GM12878 (cell line): ENCODE measurements around the gene ARMCX4. TPM values are rescaled to one million over a fixed set of nuclear protein-coding genes. Genes with fewer than 3 reads are reported as not detected.

Experiments used
- ATAC-seq: fragments of 200-7000 bp; cut with Tn5 transposase; 3 replicates; pipeline ENCODE4 v1.9.1; 2020; ENCODE audit warnings: mild to moderate bottlenecking, moderate library complexity
- BruUV-seq: library from RNA; stranded (reverse); fragments of 400-500 nt; replicated peaks from 2 replicates; lab custom pipeline; 2021; lab: Mats Ljungman, UMichigan
- CTCF ChIA-PET: fragments of 300-600 bp; sonication (Branson Sonifier 250); formaldehyde crosslinking; extraction: SDS; loops from one replicate; lab custom pipeline; 2021; ENCODE audit warnings: inconsistent platforms; lab: Yijun Ruan, JAX
- POLR2A ChIA-PET: fragments of 350-600 bp; formaldehyde crosslinking; extraction: SDS; loops from one replicate; lab custom pipeline; 2021; ENCODE audit warnings: inconsistent platforms; lab: Charles Lee
- RAD21 ChIA-PET: fragments of 300-600 bp; sonication (Branson Sonifier 250); formaldehyde crosslinking; loops from one replicate; lab custom pipeline; 2023; ENCODE audit warnings: antibody characterized with exemption; ENCODE audit not compliant: unreplicated experiment; lab: Charles Lee
- SMC1A ChIA-PET: fragments of 300-600 bp; sonication (Branson Sonifier 250); formaldehyde crosslinking; loops from one replicate; lab custom pipeline; 2023; ENCODE audit not compliant: unreplicated experiment, uncharacterized antibody; lab: Charles Lee
- DNase-seq: peaks from one replicate; pipeline ENCODE4 v3.0.0-alpha.2; 2011; ENCODE audit warnings: low read depth, low spot score
- FAIRE-seq: peaks from 3 replicates; lab custom pipeline; 2011; peaks lifted over from hg19 to GRCh38; lab: Jason Lieb, UNC
- H2AFZ ChIP-seq: 2 replicates; pipeline ENCODE4 v1.6.0; 2011; ENCODE audit warnings: low read depth, low read length, control low read depth; ENCODE audit not compliant: control insufficient read depth
- H3K27ac ChIP-seq: 2 replicates; pipeline ENCODE4 v1.5.1; 2011; ENCODE audit warnings: control low read depth; ENCODE audit not compliant: control insufficient read depth, insufficient read depth
- H3K27me3 ChIP-seq, 2 experiments: replicated peaks in 1 of 2; 2 replicates each; pipeline versions ENCODE4 v1.6.0 to v1.6.1; 2011; ENCODE audit warnings: low read length in 1 of 2; ENCODE audit not compliant: control insufficient read depth in 2 of 2, insufficient read depth in 2 of 2
- H3K36me3 ChIP-seq, 2 experiments: 2 replicates each; pipeline ENCODE4 v1.5.1; 2011; ENCODE audit warnings: low read length in 1 of 2; ENCODE audit not compliant: control insufficient read depth in 2 of 2, insufficient read depth in 2 of 2
- H3K4me1 ChIP-seq: 2 replicates; pipeline ENCODE4 v1.6.1; 2011; ENCODE audit warnings: mild to moderate bottlenecking, low read length, moderate library complexity, mixed read lengths; ENCODE audit not compliant: control insufficient read depth, insufficient read depth
- H3K4me2 ChIP-seq: 2 replicates; pipeline ENCODE4 v1.6.0; 2011; ENCODE audit warnings: control low read depth; ENCODE audit not compliant: control insufficient read depth, insufficient read depth
- H3K4me3 ChIP-seq: fragments of 200-600 bp; sonication (generic); 2 replicates; pipeline ENCODE4 v1.5.1; 2016
- H3K79me2 ChIP-seq: 2 replicates; pipeline ENCODE4 v1.6.0; 2011; ENCODE audit warnings: low read length; ENCODE audit not compliant: control insufficient read depth, insufficient read depth
- H3K9ac ChIP-seq: 2 replicates; pipeline ENCODE4 v1.8.0; 2011; ENCODE audit warnings: low read length, control low read depth, mixed read lengths; ENCODE audit not compliant: control insufficient read depth, insufficient read depth
- H3K9me3 ChIP-seq: replicated peaks from 3 replicates; pipeline ENCODE4 v1.5.1; 2011; ENCODE audit warnings: mild to moderate bottlenecking, low read length; ENCODE audit not compliant: control insufficient read depth, insufficient read depth
- H4K20me1 ChIP-seq: 2 replicates; pipeline ENCODE4 v1.6.0; 2011; ENCODE audit not compliant: control insufficient read depth, insufficient read depth
- E2F4 ChIP-seq: IDR thresholded peaks from 2 replicates; pipeline ENCODE4 v1.6.1; 2012; ENCODE audit warnings: low read depth, low read length, improper control_type of control experiment
- HDGF ChIP-seq: fragments of 450-650 bp; IDR thresholded peaks from 2 replicates; pipeline ENCODE4 v1.6.1; 2016; ENCODE audit warnings: antibody characterized with exemption
- IRF5 ChIP-seq: fragments of 450-650 bp; IDR thresholded peaks from 2 replicates; pipeline ENCODE4 v1.6.1; 2017; ENCODE audit warnings: borderline replicate concordance
- JUNB ChIP-seq: IDR thresholded peaks from 2 replicates; pipeline ENCODE4 v1.6.1; 2016; ENCODE audit warnings: antibody characterized with exemption, mild to moderate bottlenecking
- KAT2A ChIP-seq: conservative IDR thresholded peaks from 2 replicates; pipeline ENCODE4 v1.6.1; 2011; ENCODE audit warnings: low read depth, low read length; ENCODE audit not compliant: control insufficient read depth
- KDM1A ChIP-seq: fragments of 200-600 bp; sonication (generic); IDR thresholded peaks from 2 replicates; pipeline ENCODE4 v1.6.1; 2016; ENCODE audit warnings: borderline replicate concordance
- MTA3 ChIP-seq: IDR thresholded peaks from 2 replicates; pipeline ENCODE4 v1.6.1; 2012; ENCODE audit warnings: low read length, inconsistent platforms, borderline replicate concordance
- SREBF2 ChIP-seq: IDR thresholded peaks from 2 replicates; pipeline ENCODE4 v1.6.1; 2012; ENCODE audit warnings: mild to moderate bottlenecking, low read length
- TBL1XR1 ChIP-seq: IDR thresholded peaks from 2 replicates; pipeline ENCODE4 v1.6.1; 2012; ENCODE audit warnings: low read depth, low read length, improper control_type of control experiment
- ZSCAN29 ChIP-seq: fragments of 450-650 bp; IDR thresholded peaks from 2 replicates; pipeline ENCODE4 v1.6.1; 2017; ENCODE audit warnings: mild to moderate bottlenecking, moderate library complexity
- WGBS: methylation state at CpG from one replicate; pipeline ENCODE4 v1.1.6; 2016; ENCODE audit warnings: low lambda C conversion rate; ENCODE audit not compliant: insufficient replicate concordance, insufficient coverage; ENCODE audit errors: missing lambda C conversion rate; 5-methylcytosine and 5-hydroxymethylcytosine counted together
- in situ Hi-C: fragments of 300-500 bp; cut with MboI; formaldehyde crosslinking; loops from 9 replicates; pipeline ENCODE4 v1.14.3; 2018; ENCODE audit warnings: mixed read lengths
- intact Hi-C: fragments of 100-400 bp; cut with micrococcal nuclease; formaldehyde crosslinking; loops from one replicate; pipeline ENCODE4 v1.14.2; 2022; ENCODE audit not compliant: unreplicated experiment
- polyA plus RNA-seq, 11 experiments: library from polyadenylated mRNA; depleted of rRNA in 4 of 11; unstranded in 6 of 11; stranded (reverse) in 5 of 11; fragments of >200 nt; fragmentation: Nextera tagmentation in 4 of 11; fragmentation: Illumina TruSeq in 1 of 11; extraction: Ambion mirVana in 4 of 11; extraction: Trizol in 1 of 11; gene quantifications; 1 replicate in 1 of 11; 2 replicates in 10 of 11; pipeline versions ENCODE4 v1.2.1 to v1.2.3, GENCODE V29; 2011 to 2016; ENCODE audit warnings: inconsistent platforms in 2 of 11, missing spikeins in 2 of 11, low read depth in 1 of 11
- total RNA-seq, 4 experiments: library from RNA; depleted of rRNA in 3 of 4; stranded (reverse); fragments of >200 nt in 3 of 4; fragmentation: Illumina TruSeq in 1 of 4; extraction: Trizol in 1 of 4; gene quantifications; 2 replicates each; pipeline versions ENCODE4 v1.2.1 to v1.2.3, GENCODE V29; 2013 to 2021

ARMCX4 gene
- total and polyA plus RNA-seq, 10 of the 15 experiments (the other 5 are each of a cell fraction or from before 2014, with no cell fraction given): 0.23 to 3.2 (median 0.75) TPM; not detected in 1

DNA sequence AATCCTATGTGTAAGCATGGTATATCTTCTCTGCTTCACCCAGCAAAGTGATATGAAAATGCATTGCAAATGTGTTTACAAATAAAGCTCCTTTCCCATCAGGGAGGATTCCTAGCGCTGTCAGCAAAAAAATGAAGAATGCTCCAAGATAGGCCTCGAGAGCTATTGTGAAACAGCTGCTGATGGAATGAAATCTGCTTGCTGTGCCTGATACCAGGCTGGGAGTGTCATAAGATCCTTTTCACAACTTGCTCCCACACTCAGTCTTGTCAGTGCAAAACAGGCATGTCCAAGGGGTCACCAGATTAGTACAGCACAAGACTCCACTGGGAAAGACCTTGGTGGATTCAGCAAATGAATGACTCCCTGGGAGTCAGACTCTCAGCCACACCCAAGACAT, 43.2 kb upstream of the ARMCX4 start:
- H3K9ac ChIP-seq: no peak overlapping the region
- DNase-seq (no peak), ATAC-seq (no peak)
- ChIA-PET CTCF (no interaction called here), POLR2A (no interaction called here)
- BruUV-seq: no TSS peak
- no peaks in the 10 kb centered on the region for H3K4me1 ChIP-seq
- intact Hi-C loops: no loop called here
- 59% methylated on average over 2 of the region's 2 CpGs for WGBS
- in situ Hi-C loops: no loop called here
- H3K27me3 ChIP-seq: no peaks in the 10 kb centered on the region
- H3K4me3 ChIP-seq: no peak overlapping the region
- H2AFZ ChIP-seq: no peak overlapping the region
- H4K20me1 ChIP-seq: no peaks in the 10 kb centered on the region
- no peak overlapping the region for H3K27ac ChIP-seq
- H3K36me3 ChIP-seq: no peaks in the 10 kb centered on the region; a peak in 1 of 4 replicates
- TF ChIP-seq MTA3: no peak
- TF ChIP-seq KAT2A: no peak
- no peak for TF ChIP-seq TBL1XR1
- TF ChIP-seq HDGF: no peak
- no peak for TF ChIP-seq SREBF2
- TF ChIP-seq JUNB: no peak
- TF ChIP-seq ZSCAN29: no peak
- TF ChIP-seq E2F4: no peak
- no peak for TF ChIP-seq IRF5
- no peak for TF ChIP-seq KDM1A
- TF ChIP-seq, all 136 proteins: peak for 0
- Histone ChIP-seq H3K79me2 (no peaks in the 10 kb centered on the region), H3K9me3 (no peaks in the 10 kb centered on the region), H3K4me2 (no peak overlapping the region)
- ChIA-PET RAD21 (no interaction called here), SMC1A (no interaction called here)
- FAIRE-seq: no peak
